Heart left ventricle (tissue), 16 donors: Measurements from ENCODE around the gene DMBX1. TPM values are rescaled to one million over a fixed set of nuclear protein-coding genes. Genes with fewer than 3 reads are reported as not detected.

ENCODE experiments used
- ATAC-seq, 4 donors: fragments of 200-7000 bp; cut with Tn5 transposase; one replicate each; pipeline ENCODE4 v1.9.1; 2020 to 2022; ENCODE audit warnings: moderate library complexity in 4 of 4, mild to moderate bottlenecking in 3 of 4, moderate number of reproducible peaks in 1 of 4
- DNase-seq, 5 donors: peaks; one replicate each; pipeline ENCODE4 v3.0.0-alpha.2; 2020
- H3K27ac ChIP-seq, 12 donors: fragments of 200-600 bp; sonication (generic) in 4 of 12; one replicate each; pipeline versions ENCODE4 v1.5.0 to v1.8.0; 2016 to 2022; ENCODE audit warnings: mild to moderate bottlenecking in 2 of 12
- H3K27me3 ChIP-seq, 9 donors: fragments of 200-600 bp; sonication (generic) in 2 of 9; one replicate each; pipeline versions ENCODE4 v1.5.1 to v1.8.0; 2016 to 2022; ENCODE audit warnings: mild to moderate bottlenecking in 3 of 9
- H3K36me3 ChIP-seq, 9 donors: fragments of 200-600 bp; sonication (generic) in 2 of 9; one replicate each; pipeline versions ENCODE4 v1.5.0 to v1.8.0; 2018 to 2022; ENCODE audit warnings: mild to moderate bottlenecking in 2 of 9
- H3K4me1 ChIP-seq, 12 donors: fragments of 200-600 bp; sonication (generic) in 4 of 12; one replicate each; pipeline versions ENCODE4 v1.5.0 to v1.8.0; 2016 to 2022; ENCODE audit warnings: mild to moderate bottlenecking in 3 of 12
- H3K4me3 ChIP-seq, 12 donors: fragments of 200-600 bp; sonication (generic) in 4 of 12; one replicate each; pipeline versions ENCODE4 v1.5.0 to v1.8.0; 2017 to 2022; ENCODE audit warnings: mild to moderate bottlenecking in 9 of 12, moderate library complexity in 4 of 12
- H3K9me3 ChIP-seq, 12 donors: fragments of 200-600 bp; sonication (generic) in 4 of 12; one replicate each; pipeline versions ENCODE4 v1.5.0 to v1.8.0; 2016 to 2022; ENCODE audit warnings: mild to moderate bottlenecking in 1 of 12
- POLR2A ChIP-seq, 2 donors: fragments of 450-650 bp; IDR thresholded peaks; one replicate each; pipeline ENCODE4 v1.6.1; 2017; ENCODE audit warnings: antibody characterized with exemption in 2 of 2, mild to moderate bottlenecking in 2 of 2, moderate library complexity in 2 of 2
- WGBS, 4 donors: extraction: QIAGEN DNeasy Blood & Tissue Kit in 2 of 4; methylation state at CpG; one replicate each; pipeline versions ENCODE4 v1.1.5 to v1.1.7; 2013 to 2018; 5-methylcytosine and 5-hydroxymethylcytosine counted together
- intact Hi-C, 10 donors: fragments of 100-400 bp; cut with DNase I; formaldehyde crosslinking; loops; one replicate each; pipeline versions ENCODE4 v1.11.1 to v1.14.2; 2022
- polyA plus RNA-seq, 2 donors: library from polyadenylated mRNA; stranded (reverse); fragments of 200-250 nt; gene quantifications; one replicate each; pipeline ENCODE4 v1.2.3, GENCODE V29; 2013
- total RNA-seq, 9 donors: library from RNA; depleted of rRNA in 2 of 9; stranded (reverse); fragments of >200 nt in 2 of 9; fragmentation: NEBNext Ultra II Directional in 3 of 9; extraction: Animal tissue kit (Norgen Biotek cat#: 25700) in 3 of 9; gene quantifications; one replicate each; pipeline versions ENCODE4 v1.1.0 to v1.2.4, GENCODE V29; 2016 to 2023
- TF ChIP-seq, protein P1 (sequence below), 12 donors: fragments of 200-600 bp; sonication (generic) in 4 of 12; IDR thresholded peaks; one replicate each; pipeline versions ENCODE4 v1.5.0 to v1.8.0; 2018 to 2022; ENCODE audit warnings: antibody characterized with exemption in 12 of 12, mild to moderate bottlenecking in 5 of 12
- donor health status: ischemic (EF 13 %, LVEDD 7.1; RV severe dilation, severe dysfunction).
- donor health status: healthy with polysubstance abuse.
- donor health status: DM: no; HTN: yes; CAD: no.
- donor health status: DM: no; HTN: no; CAD: no.
- donor health status: ischemic (EF 25% LVEDD 6.9; RV normal size, moderate dysfunction).
- donor health status: ischemic (EF 25% LVEDD 5.7; RV mildly dilated, moderate dysfunction).
- donor health status: healthy.
- donor health status: DM: yes; HTN: yes; CAD: no.
- donor health status: ischemic (EF 35%, LVEDD 5.7; RV mildly dilated, moderate dysfunction).
- donor health status: nonischemic (EF 11% LVEDD 7.7; RV severe dilation, severe dysfunction).
- donor health status: DM: yes; HTN: yes; CAD: no.
- donor health status: PGD.
- donor health status: ischemic (EF 29% LVEDD 5.4; RV normal size, mild dysfunction).
- donor health status: nonischemic (EF 23%, LVEDD 6.1; RV moderate dilation, normal function).

Gene DMBX1
- total and polyA plus RNA-seq, 11 donors: not detected

- ATAC-seq: no peak
- no peak overlapping the region for H3K27ac ChIP-seq
- DNase-seq: peak in 2 of 5 donors; percentile 2 to 28
- intact Hi-C loops: no loop called here
- WGBS, 4 donors: 64 to 77% (median 73%) methylated on average over 11 to 23 of the region's 23 CpGs
- no peak for TF ChIP-seq POLR2A (IDR thresholded peaks at IDR 0.05)
- TF ChIP-seq, protein P1, sequence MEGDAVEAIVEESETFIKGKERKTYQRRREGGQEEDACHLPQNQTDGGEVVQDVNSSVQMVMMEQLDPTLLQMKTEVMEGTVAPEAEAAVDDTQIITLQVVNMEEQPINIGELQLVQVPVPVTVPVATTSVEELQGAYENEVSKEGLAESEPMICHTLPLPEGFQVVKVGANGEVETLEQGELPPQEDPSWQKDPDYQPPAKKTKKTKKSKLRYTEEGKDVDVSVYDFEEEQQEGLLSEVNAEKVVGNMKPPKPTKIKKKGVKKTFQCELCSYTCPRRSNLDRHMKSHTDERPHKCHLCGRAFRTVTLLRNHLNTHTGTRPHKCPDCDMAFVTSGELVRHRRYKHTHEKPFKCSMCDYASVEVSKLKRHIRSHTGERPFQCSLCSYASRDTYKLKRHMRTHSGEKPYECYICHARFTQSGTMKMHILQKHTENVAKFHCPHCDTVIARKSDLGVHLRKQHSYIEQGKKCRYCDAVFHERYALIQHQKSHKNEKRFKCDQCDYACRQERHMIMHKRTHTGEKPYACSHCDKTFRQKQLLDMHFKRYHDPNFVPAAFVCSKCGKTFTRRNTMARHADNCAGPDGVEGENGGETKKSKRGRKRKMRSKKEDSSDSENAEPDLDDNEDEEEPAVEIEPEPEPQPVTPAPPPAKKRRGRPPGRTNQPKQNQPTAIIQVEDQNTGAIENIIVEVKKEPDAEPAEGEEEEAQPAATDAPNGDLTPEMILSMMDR (IDR thresholded peaks at IDR 0.05): no peak
- H3K4me1 ChIP-seq: no peaks in the 10 kb centered on the region
- H3K36me3 ChIP-seq: no peaks in the 10 kb centered on the region
- peaks cover 0 to 34% (median 8%) of the 10 kb centered on the region in 9 donors for H3K27me3 ChIP-seq
- no peaks in the 10 kb centered on the region for H3K9me3 ChIP-seq
- no peak overlapping the region for H3K4me3 ChIP-seq
Measured at GRCh38 chr1:46512135-46512791, 22.6 kb downstream of the DMBX1 start.

DNA sequence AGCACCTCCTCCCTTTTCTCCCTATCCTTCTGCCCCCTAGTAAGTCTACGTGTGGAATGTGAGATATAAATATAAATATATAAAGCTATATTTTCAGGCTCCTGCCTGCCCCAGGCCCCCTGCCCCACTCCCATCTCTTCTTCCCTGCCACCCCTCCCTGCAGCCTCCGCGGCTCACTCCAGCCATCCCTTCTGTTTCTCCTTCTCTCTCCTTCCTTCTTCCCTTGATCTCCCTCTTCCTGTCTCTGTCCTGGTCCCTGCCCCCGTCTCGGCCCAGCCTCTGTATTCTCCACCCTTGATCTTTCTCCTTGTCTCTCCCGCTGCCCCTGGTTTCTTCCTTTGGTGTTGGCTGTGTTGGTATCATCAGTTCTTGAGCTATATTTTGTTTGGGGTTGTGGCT, 23.2 kb downstream of the DMBX1 start:
- no peaks in the 10 kb centered on the region for H3K4me1 ChIP-seq
- H3K4me3 ChIP-seq: no peak overlapping the region
- no peaks in the 10 kb centered on the region for H3K36me3 ChIP-seq
- ATAC-seq (no peak), DNase-seq (peak in 1 of 5 donors; percentile 20)
- no peak overlapping the region for H3K27ac ChIP-seq
- TF ChIP-seq POLR2A (IDR thresholded peaks at IDR 0.05): no peak
- TF ChIP-seq, protein P1 (IDR thresholded peaks at IDR 0.05): no peak
- intact Hi-C loops: no loop called here
- peaks cover 0 to 39% (median 9%) of the 10 kb centered on the region in 9 donors for H3K27me3 ChIP-seq
- no peaks in the 10 kb centered on the region for H3K9me3 ChIP-seq
- WGBS, 4 donors: 40 to 57% (median 47%) methylated on average over 6 of the region's 6 CpGs

GRCh38 chr1:46513536-46513935, 23.9 kb downstream of the DMBX1 start:
- ATAC-seq (no peak), DNase-seq (no peak)
- Histone ChIP-seq H3K9me3 (no peaks in the 10 kb centered on the region), H3K36me3 (no peaks in the 10 kb centered on the region), H3K27ac (no peak overlapping the region), H3K4me3 (no peak overlapping the region), H3K27me3 (peaks cover 0 to 47% (median 16%) of the 10 kb centered on the region in 9 donors), H3K4me1 (no peaks in the 10 kb centered on the region)
- intact Hi-C loops: no loop called here
- TF ChIP-seq POLR2A (IDR thresholded peaks at IDR 0.05): no peak
- TF ChIP-seq, protein P1 (IDR thresholded peaks at IDR 0.05): no peak
- WGBS, 4 donors: 61 to 77% (median 68%) methylated on average over 5 of the region's 5 CpGs

- DNase-seq (peak in 1 of 5 donors; percentile 28), ATAC-seq (no peak)
- no peaks in the 10 kb centered on the region for H3K36me3 ChIP-seq
- TF ChIP-seq, protein P1 (IDR thresholded peaks at IDR 0.05): no peak
- TF ChIP-seq POLR2A (IDR thresholded peaks at IDR 0.05): no peak
- H3K4me1 ChIP-seq: no peaks in the 10 kb centered on the region
- H3K27ac ChIP-seq: no peak overlapping the region
- WGBS, 4 donors: 83 to 91% (median 91%) methylated on average over 6 of the region's 6 CpGs
- peaks cover 4 to 56% (median 18%) of the 10 kb centered on the region in 9 donors for H3K27me3 ChIP-seq
- intact Hi-C loops: no loop called here
- H3K9me3 ChIP-seq: no peaks in the 10 kb centered on the region
- no peak overlapping the region for H3K4me3 ChIP-seq
Measured at GRCh38 chr1:46515576-46515975, 25.9 kb downstream of the DMBX1 start.
